HL-60 (cell line): Measurements from ENCODE around the gene GAD2.

Experiments
- DNase-seq, 2 experiments: peaks; one replicate each; pipeline ENCODE4 v3.0.0-alpha.2; 2010 to 2020; ENCODE audit warnings: low read depth in 1 of 2, low spot score in 1 of 2
- H3K27ac ChIP-seq: fragments of 250-450 bp; sonication (Bioruptor Pico); replicated peaks from 2 replicates; pipeline ENCODE4 v1.5.1; 2020; ENCODE audit warnings: mild to moderate bottlenecking, moderate library complexity
- H3K27me3 ChIP-seq: fragments of 250-450 bp; sonication (Bioruptor Pico); 2 replicates; pipeline ENCODE4 v1.5.1; 2021; ENCODE audit warnings: mild to moderate bottlenecking, moderate library complexity; ENCODE audit not compliant: insufficient read depth, poor library complexity, severe bottlenecking
- H3K4me3 ChIP-seq: replicated peaks from 2 replicates; pipeline ENCODE4 v1.5.1; 2011; ENCODE audit warnings: mild to moderate bottlenecking, control low read depth, low read length; ENCODE audit not compliant: insufficient read depth
- CTCF ChIP-seq: IDR thresholded peaks from one replicate; pipeline ENCODE4 v1.5.1; 2011; ENCODE audit warnings: low read length, control low read depth, inconsistent platforms; ENCODE audit not compliant: insufficient read depth
- GABPA ChIP-seq: IDR thresholded peaks from 2 replicates; pipeline ENCODE4 v1.6.1; 2012; ENCODE audit warnings: low read depth
- POLR2AphosphoS5 ChIP-seq: IDR thresholded peaks from 2 replicates; pipeline ENCODE4 v1.6.1; 2012; ENCODE audit warnings: low read depth
- REST ChIP-seq: IDR thresholded peaks from 2 replicates; pipeline ENCODE4 v1.6.1; 2012; ENCODE audit warnings: low read depth; ENCODE audit not compliant: insufficient replicate concordance
- SPI1 ChIP-seq: IDR thresholded peaks from 2 replicates; pipeline ENCODE4 v1.6.1; 2012; ENCODE audit warnings: low read depth, mild to moderate bottlenecking, borderline replicate concordance

GAD2 gene

GRCh38 chr10:26269754-26270153 lies 53.2 kb downstream of the GAD2 start:
- no peak overlapping the region for H3K27ac ChIP-seq
- DNase-seq: peak in 1 of 2 experiments; percentile 3
- H3K27me3 ChIP-seq: peaks cover 6% of the 10 kb centered on the region
- H3K4me3 ChIP-seq: no peak overlapping the region
- TF ChIP-seq POLR2AphosphoS5: no peak
- TF ChIP-seq GABPA: no peak
- TF ChIP-seq REST: no peak
- no peak for TF ChIP-seq SPI1
- TF ChIP-seq CTCF: no peak

GRCh38 chr10:26274391-26274790 lies 57.8 kb downstream of the GAD2 start:
- H3K27me3 ChIP-seq: peaks cover under 1% of the 10 kb centered on the region
- no peak for TF ChIP-seq SPI1
- no peak for TF ChIP-seq POLR2AphosphoS5
- no peak for TF ChIP-seq GABPA
- no peak overlapping the region for H3K27ac ChIP-seq
- H3K4me3 ChIP-seq: no peak overlapping the region
- no peak for DNase-seq

GRCh38 chr10:26278295-26278694 lies 61.7 kb downstream of the GAD2 start:
- DNase-seq: no peak
- Histone ChIP-seq H3K27ac (no peak overlapping the region), H3K27me3 (no peaks in the 10 kb centered on the region), H3K4me3 (no peak overlapping the region)
- TF ChIP-seq GABPA (no peak), SPI1 (no peak), POLR2AphosphoS5 (no peak), REST (no peak), CTCF (no peak)

- H3K27me3 ChIP-seq: peaks cover 2% of the 10 kb centered on the region
- TF ChIP-seq GABPA: no peak
- no peak for TF ChIP-seq POLR2AphosphoS5
- TF ChIP-seq REST: no peak
- no peak for TF ChIP-seq SPI1
- TF ChIP-seq CTCF: no peak
- DNase-seq: no peak
- no peak overlapping the region for H3K4me3 ChIP-seq
- no peak overlapping the region for H3K27ac ChIP-seq
Observed at GRCh38 chr10:26290236-26290635, 73.7 kb downstream of the GAD2 start.
